ENCODE results near the gene C5orf46. TPM values are rescaled to one million over a fixed set of nuclear protein-coding genes. Genes with fewer than 3 reads are reported as not detected.

C5orf46 gene
- total and polyA plus RNA-seq, 2 of the 4 experiments (the other 2 are of a cell fraction): 1.3 TPM; not detected in 1

- Histone ChIP-seq H4K91ac (ENCODE audit: insufficient read depth, low read depth, low read length) (no peak overlapping the region), H2AK9ac (replicated peaks; ENCODE audit: low read depth, low read length, poor library complexity) (no peak overlapping the region), H3K56ac (ENCODE audit: extremely low read depth, insufficient read depth, low read length) (no peak overlapping the region), H2AK5ac (ENCODE audit: low read depth, low read length) (no peak overlapping the region), H3K23ac (ENCODE audit: low read depth, low read length) (no peak overlapping the region), H2AFZ (replicated peaks; ENCODE audit: low read length, poor library complexity) (no peak overlapping the region), H3K27ac (ENCODE audit: insufficient read depth, low read length) (no peak overlapping the region), H3K9me1 (ENCODE audit: insufficient read depth, low read length) (no peaks in the 10 kb centered on the region), H4K5ac (ENCODE audit: low read depth, low read length) (no peak overlapping the region), H2BK20ac (ENCODE audit: low read depth, low read length) (no peak overlapping the region), H3K4me2 (ENCODE audit: low read depth, low read length) (no peak overlapping the region), H3K36me3 (ENCODE audit: control insufficient read depth, insufficient read depth, low read length) (no peaks in the 10 kb centered on the region), H4K20me1 (ENCODE audit: insufficient read depth, low read length) (no peaks in the 10 kb centered on the region), H3K27me3 (ENCODE audit: control insufficient read depth, insufficient read depth, low read length) (no peaks in the 10 kb centered on the region), H2BK15ac (ENCODE audit: low read depth, low read length) (no peak overlapping the region), H2BK120ac (ENCODE audit: low read depth, low read length) (no peak overlapping the region), H3K14ac (replicated peaks; ENCODE audit: low read depth, low read length) (no peak overlapping the region), H3K9me3 (ENCODE audit: control insufficient read depth, insufficient read depth, low read length) (no peaks in the 10 kb centered on the region), H3K79me1 (ENCODE audit: low read depth in 1 of 2, low read length in 2 of 2) (no peaks in the 10 kb centered on the region), H4K8ac (ENCODE audit: low read depth in 2 of 2, low read length in 2 of 2) (no peak overlapping the region), H3K4ac (ENCODE audit: low read depth, low read length) (no peak overlapping the region), H3K4me3 (ENCODE audit: insufficient read depth, low read depth, low read length) (no peak overlapping the region), H3K4me1 (ENCODE audit: control insufficient read depth, insufficient read depth, low read length) (no peaks in the 10 kb centered on the region), H3K18ac (ENCODE audit: low read depth, low read length) (no peak overlapping the region), H3K9ac (ENCODE audit: low read depth, low read length) (no peak overlapping the region), H2BK5ac (ENCODE audit: low read depth, low read length, poor library complexity, severe bottlenecking) (no peak overlapping the region)
- 100% methylated on average over 1 of the region's 3 CpGs; no CpG with 5 or more reads in 1 of the 2 experiments for WGBS, 2 experiments (ENCODE audit: extremely low coverage in 2 of 2, insufficient read length in 1 of 2)
- in situ Hi-C loops (cut with MboI; ENCODE audit: low sequenced_read_pairs): no loop called here
- ChIA-PET CTCF (no interaction called here), POLR2A (ENCODE audit: unreplicated experiment) (no interaction called here)
- ATAC-seq (ENCODE audit: low read depth) (no peak), DNase-seq (no peak)
- no peak for TF ChIP-seq SMC3 (IDR thresholded peaks at IDR 0.05; ENCODE audit: low read depth, low read length)
- TF ChIP-seq BHLHE40 (IDR thresholded peaks at IDR 0.05; ENCODE audit: low read depth, low read length): no peak
- TF ChIP-seq, protein P1, sequence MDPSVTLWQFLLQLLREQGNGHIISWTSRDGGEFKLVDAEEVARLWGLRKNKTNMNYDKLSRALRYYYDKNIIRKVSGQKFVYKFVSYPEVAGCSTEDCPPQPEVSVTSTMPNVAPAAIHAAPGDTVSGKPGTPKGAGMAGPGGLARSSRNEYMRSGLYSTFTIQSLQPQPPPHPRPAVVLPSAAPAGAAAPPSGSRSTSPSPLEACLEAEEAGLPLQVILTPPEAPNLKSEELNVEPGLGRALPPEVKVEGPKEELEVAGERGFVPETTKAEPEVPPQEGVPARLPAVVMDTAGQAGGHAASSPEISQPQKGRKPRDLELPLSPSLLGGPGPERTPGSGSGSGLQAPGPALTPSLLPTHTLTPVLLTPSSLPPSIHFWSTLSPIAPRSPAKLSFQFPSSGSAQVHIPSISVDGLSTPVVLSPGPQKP (IDR thresholded peaks at IDR 0.05; ENCODE audit: borderline replicate concordance, low read depth, low read length): no peak
- no peak for TF ChIP-seq MAFK (IDR thresholded peaks at IDR 0.05; ENCODE audit: low read depth, low read length)
- TF ChIP-seq FOS (IDR thresholded peaks at IDR 0.05; ENCODE audit: low read depth, low read length): no peak
- dilution Hi-C loops (cut with HindIII; ENCODE audit: low sequenced_read_pairs, unreplicated experiment): no loop called here
- no TSS peak for BruUV-seq (replicated peaks)
- intact Hi-C loops (cut with micrococcal nuclease): loop anchor here (5.0 kb wide), 2 partner anchors 262 to 512 kb away; no protein-coding TSS in a partner anchor
These were observed 46.2 kb downstream of the C5orf46 start for GRCh38 chr5:147859962-147860640.

Data from IMR-90 (cell line).